Measurements from ENCODE around the gene GLB1L2. TPM values are rescaled to one million over a fixed set of nuclear protein-coding genes. Genes with fewer than 3 reads are reported as not detected.

The GLB1L2 gene
- total and polyA plus RNA-seq, 2 of the 13 experiments (the other 11 are each of a cell fraction or from before 2014, with no cell fraction given): 0.59 to 0.69 TPM

DNA sequence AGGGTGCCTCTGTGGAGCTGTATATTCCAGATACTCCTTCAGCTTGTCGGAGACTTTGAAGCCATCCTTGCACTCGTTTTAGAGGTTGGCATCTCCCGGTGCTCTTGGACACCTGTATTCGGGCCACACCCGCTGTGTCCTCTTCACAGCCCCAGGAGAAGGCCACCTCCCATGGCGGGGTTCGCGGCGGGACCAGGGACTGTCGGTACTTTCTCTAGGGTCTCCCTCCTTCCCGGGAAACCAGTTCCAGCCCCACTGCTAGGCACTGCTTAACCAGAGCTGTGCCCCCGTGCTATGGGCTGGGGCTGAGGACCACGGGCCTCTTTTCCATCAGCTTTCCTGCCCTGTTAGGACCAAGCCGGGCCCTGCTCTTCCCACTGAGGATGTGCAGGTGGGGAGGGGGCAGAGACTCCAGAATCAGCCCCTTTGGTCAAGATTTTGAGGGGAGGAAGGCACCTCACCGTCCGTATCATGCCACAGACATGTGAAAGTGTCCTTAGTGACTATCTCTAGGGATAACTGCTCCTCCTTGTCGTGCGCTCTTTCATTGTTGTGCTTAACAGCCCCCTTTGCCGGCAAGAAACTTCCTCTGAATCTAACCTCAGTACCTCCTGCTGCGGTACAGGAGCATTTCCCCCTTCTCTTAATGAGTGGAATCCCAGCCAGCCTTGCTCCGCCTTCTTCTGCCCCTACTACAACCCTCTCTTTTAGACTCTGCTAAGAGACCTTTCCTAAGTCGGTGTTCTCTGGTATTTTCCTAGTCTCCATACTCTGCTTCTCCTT lies 81.4 kb downstream of the GLB1L2 start:
- Histone ChIP-seq H3K4me2 (ENCODE audit: low read depth, low read length) (no peak overlapping the region), H3K4me3 (replicated peaks in 1 of 3; ENCODE audit: insufficient read depth in 1 of 3, low read depth in 2 of 3, low read length in 3 of 3) (no peak overlapping the region), H3K36me3 (replicated peaks in 1 of 2; ENCODE audit: control insufficient read depth in 1 of 2, insufficient read depth in 2 of 2, low read length in 2 of 2) (no peaks in the 10 kb centered on the region), H4K20me1 (ENCODE audit: insufficient read depth, low read length) (0 out of 2 replicates have a peak, but pooled peaks cover 3% of the 10 kb centered on the region), H3K27me3 (ENCODE audit: control insufficient read depth in 1 of 2, insufficient read depth in 2 of 2, low read length in 2 of 2) (peaks cover 5 to 58% of the 10 kb centered on the region in 2 experiments), H3K9ac (ENCODE audit: insufficient read depth, low read depth, low read length) (no peak overlapping the region), H3K9me3 (ENCODE audit: low read length) (no peaks in the 10 kb centered on the region), H3K79me2 (ENCODE audit: insufficient read depth, low read length) (no peaks in the 10 kb centered on the region), H3K27ac (ENCODE audit: extremely low read length, insufficient read depth, low read length) (no peak overlapping the region), H3K4me1 (ENCODE audit: insufficient read depth, low read length) (no peaks in the 10 kb centered on the region), H2AFZ (ENCODE audit: low read length) (no peak overlapping the region)
- TF ChIP-seq KLF13 (CRISPR knock-in tag; IDR thresholded peaks at IDR 0.05): no peak
- TF ChIP-seq, protein P1, sequence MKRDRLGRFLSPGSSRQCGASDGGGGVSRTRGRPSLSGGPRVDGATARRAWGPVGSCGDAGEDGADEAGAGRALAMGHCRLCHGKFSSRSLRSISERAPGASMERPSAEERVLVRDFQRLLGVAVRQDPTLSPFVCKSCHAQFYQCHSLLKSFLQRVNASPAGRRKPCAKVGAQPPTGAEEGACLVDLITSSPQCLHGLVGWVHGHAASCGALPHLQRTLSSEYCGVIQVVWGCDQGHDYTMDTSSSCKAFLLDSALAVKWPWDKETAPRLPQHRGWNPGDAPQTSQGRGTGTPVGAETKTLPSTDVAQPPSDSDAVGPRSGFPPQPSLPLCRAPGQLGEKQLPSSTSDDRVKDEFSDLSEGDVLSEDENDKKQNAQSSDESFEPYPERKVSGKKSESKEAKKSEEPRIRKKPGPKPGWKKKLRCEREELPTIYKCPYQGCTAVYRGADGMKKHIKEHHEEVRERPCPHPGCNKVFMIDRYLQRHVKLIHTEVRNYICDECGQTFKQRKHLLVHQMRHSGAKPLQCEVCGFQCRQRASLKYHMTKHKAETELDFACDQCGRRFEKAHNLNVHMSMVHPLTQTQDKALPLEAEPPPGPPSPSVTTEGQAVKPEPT (CRISPR knock-in tag; IDR thresholded peaks at IDR 0.05; ENCODE audit: low read depth): no peak
- no peak for TF ChIP-seq ZNF10 (CRISPR knock-in tag; IDR thresholded peaks at IDR 0.05; ENCODE audit: borderline replicate concordance, low read depth)
- TF ChIP-seq GPBP1L1 (CRISPR knock-in tag; IDR thresholded peaks at IDR 0.05): no peak
- TF ChIP-seq, protein P2, sequence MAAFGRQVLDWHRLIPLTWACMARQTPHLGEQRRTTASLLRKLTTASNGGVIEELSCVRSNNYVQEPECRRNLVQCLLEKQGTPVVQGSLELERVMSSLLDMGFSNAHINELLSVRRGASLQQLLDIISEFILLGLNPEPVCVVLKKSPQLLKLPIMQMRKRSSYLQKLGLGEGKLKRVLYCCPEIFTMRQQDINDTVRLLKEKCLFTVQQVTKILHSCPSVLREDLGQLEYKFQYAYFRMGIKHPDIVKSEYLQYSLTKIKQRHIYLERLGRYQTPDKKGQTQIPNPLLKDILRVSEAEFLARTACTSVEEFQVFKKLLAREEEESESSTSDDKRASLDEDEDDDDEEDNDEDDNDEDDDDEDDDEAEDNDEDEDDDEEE (CRISPR knock-in tag; IDR thresholded peaks at IDR 0.05): no peak
- no peak for TF ChIP-seq HMG20B (CRISPR knock-in tag; conservative IDR thresholded peaks at IDR 0.05)
- no peak for TF ChIP-seq EEA1 (CRISPR knock-in tag; IDR thresholded peaks at IDR 0.05; ENCODE audit: borderline replicate concordance)
- no peak for TF ChIP-seq ZSCAN20 (CRISPR knock-in tag; IDR thresholded peaks at IDR 0.05; ENCODE audit: borderline replicate concordance)
- no peak for TF ChIP-seq ZNF570 (CRISPR knock-in tag; IDR thresholded peaks at IDR 0.05; ENCODE audit: borderline replicate concordance)
- no peak for TF ChIP-seq AHR (CRISPR knock-in tag; IDR thresholded peaks at IDR 0.05)
- TF ChIP-seq ZC3H13 (CRISPR knock-in tag; IDR thresholded peaks at IDR 0.05): no peak
- TF ChIP-seq, protein P3, sequence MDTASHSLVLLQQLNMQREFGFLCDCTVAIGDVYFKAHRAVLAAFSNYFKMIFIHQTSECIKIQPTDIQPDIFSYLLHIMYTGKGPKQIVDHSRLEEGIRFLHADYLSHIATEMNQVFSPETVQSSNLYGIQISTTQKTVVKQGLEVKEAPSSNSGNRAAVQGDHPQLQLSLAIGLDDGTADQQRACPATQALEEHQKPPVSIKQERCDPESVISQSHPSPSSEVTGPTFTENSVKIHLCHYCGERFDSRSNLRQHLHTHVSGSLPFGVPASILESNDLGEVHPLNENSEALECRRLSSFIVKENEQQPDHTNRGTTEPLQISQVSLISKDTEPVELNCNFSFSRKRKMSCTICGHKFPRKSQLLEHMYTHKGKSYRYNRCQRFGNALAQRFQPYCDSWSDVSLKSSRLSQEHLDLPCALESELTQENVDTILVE (CRISPR knock-in tag; IDR thresholded peaks at IDR 0.05): no peak
- ATAC-seq: 0 out of 3 replicates have a peak, but pooled peaks have one; percentile 15
- in situ Hi-C loops (cut with HindIII; ENCODE audit: extremely low pct_ligation_motif_present, low pct_unique_long_range_greater_than_20kb) (no loop called here), intact Hi-C loops (cut with micrococcal nuclease; ENCODE audit: unreplicated experiment) (no loop called here)
- ChIA-PET POLR2A (no interaction called here), CTCF (ENCODE audit: low intra/inter-chr PET ratio, low total read pairs) (no interaction called here)
- DNase-seq (ENCODE audit: low spot score): no peak
- 26% methylated on average over 19 of the region's 22 CpGs for whole genome bisulfite sequencing (ENCODE audit: low lambda C conversion rate)
- FAIRE-seq: no peak
- BruUV-seq (replicated peaks): no TSS peak
